HFFc6 (cell line): ENCODE results near the gene MED20. TPM values are rescaled to one million over a fixed set of nuclear protein-coding genes. Genes with fewer than 3 reads are reported as not detected.

Experiments
- DNase-seq: peaks from one replicate; pipeline ENCODE4 v3.0.0-alpha.2; 2018
- H3K27ac Mint-ChIP-seq: 2 replicates; pipeline ENCODE4 v1.8.0; 2020; ENCODE audit warnings: mild to moderate bottlenecking, mixed read lengths
- H3K27me3 Mint-ChIP-seq: 2 replicates; pipeline ENCODE4 v1.8.0; 2021; ENCODE audit warnings: mild to moderate bottlenecking, moderate library complexity, mixed read lengths; ENCODE audit not compliant: insufficient read depth
- H3K36me3 Mint-ChIP-seq: 2 replicates; pipeline ENCODE4 v1.8.0; 2021; ENCODE audit warnings: low read depth, mixed read lengths
- H3K4me1 Mint-ChIP-seq: 2 replicates; pipeline ENCODE4 v1.8.0; 2020; ENCODE audit warnings: low read depth, mixed read lengths
- H3K4me3 Mint-ChIP-seq: 2 replicates; pipeline ENCODE4 v1.8.0; 2020; ENCODE audit warnings: mild to moderate bottlenecking, moderate library complexity, mixed read lengths
- H3K9me3 Mint-ChIP-seq: 2 replicates; pipeline ENCODE4 v1.8.0; 2020; ENCODE audit warnings: mild to moderate bottlenecking, mixed read lengths
- total RNA-seq, 6 experiments: library from RNA; stranded (reverse); fragmentation: NEBNext Ultra II Directional; extraction: Animal tissue kit (Norgen Biotek cat#: 25700); gene quantifications; 2 replicates in 1 of 6; 3 replicates in 5 of 6; pipeline ENCODE4 v1.2.3, GENCODE V29; 2021
- TF ChIP-seq, protein P1 (sequence below): fragments of 200-600 bp; sonication (generic); IDR thresholded peaks from 2 replicates; pipeline ENCODE4 v1.5.0; 2021; ENCODE audit warnings: antibody characterized with exemption, mild to moderate bottlenecking

MED20 gene
- total RNA-seq, 6 experiments from 2014 or later: 22.8 to 28.4 (median 26.0) TPM

GRCh38 chr6:41931792-41932191 is 10.9 kb upstream of the MED20 start:
- Mint-ChIP-seq H3K4me3 (no peak overlapping the region), H3K27ac (no peak overlapping the region), H3K27me3 (no peaks in the 10 kb centered on the region), H3K4me1 (peaks cover 15% of the 10 kb centered on the region), H3K9me3 (no peaks in the 10 kb centered on the region), H3K36me3 (peaks cover 21% of the 10 kb centered on the region)
- DNase-seq: no peak
- TF ChIP-seq, protein P1, sequence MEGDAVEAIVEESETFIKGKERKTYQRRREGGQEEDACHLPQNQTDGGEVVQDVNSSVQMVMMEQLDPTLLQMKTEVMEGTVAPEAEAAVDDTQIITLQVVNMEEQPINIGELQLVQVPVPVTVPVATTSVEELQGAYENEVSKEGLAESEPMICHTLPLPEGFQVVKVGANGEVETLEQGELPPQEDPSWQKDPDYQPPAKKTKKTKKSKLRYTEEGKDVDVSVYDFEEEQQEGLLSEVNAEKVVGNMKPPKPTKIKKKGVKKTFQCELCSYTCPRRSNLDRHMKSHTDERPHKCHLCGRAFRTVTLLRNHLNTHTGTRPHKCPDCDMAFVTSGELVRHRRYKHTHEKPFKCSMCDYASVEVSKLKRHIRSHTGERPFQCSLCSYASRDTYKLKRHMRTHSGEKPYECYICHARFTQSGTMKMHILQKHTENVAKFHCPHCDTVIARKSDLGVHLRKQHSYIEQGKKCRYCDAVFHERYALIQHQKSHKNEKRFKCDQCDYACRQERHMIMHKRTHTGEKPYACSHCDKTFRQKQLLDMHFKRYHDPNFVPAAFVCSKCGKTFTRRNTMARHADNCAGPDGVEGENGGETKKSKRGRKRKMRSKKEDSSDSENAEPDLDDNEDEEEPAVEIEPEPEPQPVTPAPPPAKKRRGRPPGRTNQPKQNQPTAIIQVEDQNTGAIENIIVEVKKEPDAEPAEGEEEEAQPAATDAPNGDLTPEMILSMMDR: no peak

DNA sequence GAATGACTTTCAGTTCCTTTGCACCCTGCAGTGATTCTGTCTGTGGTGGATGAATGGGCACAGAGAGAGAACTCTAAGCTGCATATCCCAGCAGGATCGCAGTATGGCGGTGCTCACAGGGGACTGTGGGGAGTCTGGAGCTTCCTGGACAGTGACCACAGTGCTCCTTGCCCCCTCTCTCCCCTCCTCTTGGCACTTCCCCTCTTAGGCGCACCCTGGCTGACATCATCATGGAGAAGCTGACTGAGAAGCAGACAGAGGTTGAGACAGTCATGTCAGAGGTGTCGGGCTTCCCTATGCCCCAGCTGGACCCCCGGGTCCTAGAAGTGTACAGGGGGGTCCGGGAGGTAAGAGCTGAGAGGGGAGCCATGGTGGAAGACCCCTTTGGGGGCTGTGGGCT is 9.0 kb upstream of the MED20 start:
- Mint-ChIP-seq H3K27ac (no peak overlapping the region), H3K4me3 (no peak overlapping the region), H3K4me1 (peaks cover 7% of the 10 kb centered on the region), H3K27me3 (no peaks in the 10 kb centered on the region), H3K36me3 (peaks cover 19% of the 10 kb centered on the region), H3K9me3 (no peaks in the 10 kb centered on the region)
- TF ChIP-seq, protein P1: no peak
- DNase-seq: no peak

GRCh38 chr6:41927253-41927652 is 6.3 kb upstream of the MED20 start:
- Mint-ChIP-seq H3K4me3 (no peak overlapping the region), H3K36me3 (peaks cover 32% of the 10 kb centered on the region), H3K27me3 (no peaks in the 10 kb centered on the region; the same call in 1 of the 2 replicates), H3K4me1 (peaks cover 30% of the 10 kb centered on the region), H3K9me3 (no peaks in the 10 kb centered on the region), H3K27ac (peak overlapping the region; percentile 69)
- TF ChIP-seq, protein P1: no peak
- DNase-seq: no peak

DNA sequence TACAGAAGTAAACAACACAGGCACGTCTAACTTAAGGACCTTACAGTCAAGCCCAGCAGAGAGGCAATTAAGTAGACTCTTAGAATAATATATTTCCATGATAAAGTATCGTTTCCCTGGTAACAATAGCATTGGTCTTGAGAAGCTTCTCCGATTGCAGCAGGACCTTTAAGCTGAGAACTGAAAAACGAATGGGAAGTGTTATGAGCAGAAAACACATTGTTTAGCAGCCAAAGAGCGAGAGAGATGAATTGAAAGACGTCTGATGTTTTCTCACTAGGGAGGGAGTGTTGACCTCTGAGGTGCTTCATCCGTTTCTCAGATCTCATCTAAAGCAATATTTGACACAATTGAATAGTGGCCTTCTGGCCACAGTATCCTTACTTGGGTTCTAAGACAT is 1.2 kb upstream of the MED20 start:
- H3K9me3 Mint-ChIP-seq: no peaks in the 10 kb centered on the region
- no peaks in the 10 kb centered on the region; the same call in 1 of the 2 replicates for H3K27me3 Mint-ChIP-seq
- peak overlapping the region; percentile 98 for H3K4me3 Mint-ChIP-seq
- no peak for DNase-seq
- H3K36me3 Mint-ChIP-seq: peaks cover 27% of the 10 kb centered on the region; the same call in 1 of the 2 replicates
- TF ChIP-seq, protein P1: no peak
- H3K4me1 Mint-ChIP-seq: peaks cover 53% of the 10 kb centered on the region
- peak overlapping the region; percentile 99 for H3K27ac Mint-ChIP-seq

DNA sequence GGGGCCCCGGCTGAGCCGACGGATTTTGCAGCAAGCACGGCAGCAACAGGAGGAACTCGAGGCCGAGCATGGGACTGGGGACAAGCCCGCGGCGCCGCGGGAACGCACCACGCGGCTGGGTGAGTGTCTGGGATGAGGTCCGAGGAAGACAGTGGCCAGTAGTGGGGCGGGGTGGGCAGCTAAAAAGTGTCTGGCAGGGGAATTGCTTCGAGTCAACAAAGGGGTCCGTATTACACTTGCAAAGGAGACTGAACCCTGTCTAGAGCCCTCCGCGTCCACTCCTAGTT is 716 bp upstream of the MED20 start:
- no peak for DNase-seq
- TF ChIP-seq, protein P1: no peak
- Mint-ChIP-seq H3K4me1 (peaks cover 53% of the 10 kb centered on the region), H3K27ac (peak overlapping the region; percentile 99), H3K36me3 (peaks cover 29% of the 10 kb centered on the region), H3K27me3 (no peaks in the 10 kb centered on the region; the same call in 1 of the 2 replicates), H3K4me3 (peak overlapping the region; percentile 98), H3K9me3 (no peaks in the 10 kb centered on the region)

GRCh38 chr6:41917528-41917927 is 3.4 kb downstream of the MED20 start:
- peak overlapping the region; percentile 94 for H3K27ac Mint-ChIP-seq

More at GRCh38 chr6:41917528-41917927, 3.4 kb downstream of the MED20 start:
- H3K4me3 Mint-ChIP-seq: peak overlapping the region; percentile 80
- peaks cover 34% of the 10 kb centered on the region for H3K36me3 Mint-ChIP-seq
- H3K9me3 Mint-ChIP-seq: no peaks in the 10 kb centered on the region
- H3K27me3 Mint-ChIP-seq: no peaks in the 10 kb centered on the region
- H3K4me1 Mint-ChIP-seq: peaks cover 33% of the 10 kb centered on the region
- TF ChIP-seq, protein P1: no peak
- peak; percentile 93 for DNase-seq
